SK-N-MC (cell line): ENCODE data around the gene CRIP3.

Source experiments
- EZH2 ChIP-seq: fragments of 200-600 bp; sonication (generic); IDR thresholded peaks from one replicate; pipeline ENCODE4 v1.6.1; 2017; ENCODE audit warnings: antibody characterized with exemption
- FOXP2 ChIP-seq: optimal IDR thresholded peaks from 2 replicates; pipeline ENCODE3; 2011; ENCODE audit warnings: mild to moderate bottlenecking, moderate library complexity; ENCODE audit not compliant: insufficient read depth; ENCODE audit errors: extremely low read length, control extremely low read depth
- POLR2AphosphoS5 ChIP-seq: IDR thresholded peaks from 2 replicates; pipeline ENCODE4 v1.6.1; 2012; ENCODE audit warnings: mild to moderate bottlenecking, low read depth, low read length, borderline replicate concordance

DNA sequence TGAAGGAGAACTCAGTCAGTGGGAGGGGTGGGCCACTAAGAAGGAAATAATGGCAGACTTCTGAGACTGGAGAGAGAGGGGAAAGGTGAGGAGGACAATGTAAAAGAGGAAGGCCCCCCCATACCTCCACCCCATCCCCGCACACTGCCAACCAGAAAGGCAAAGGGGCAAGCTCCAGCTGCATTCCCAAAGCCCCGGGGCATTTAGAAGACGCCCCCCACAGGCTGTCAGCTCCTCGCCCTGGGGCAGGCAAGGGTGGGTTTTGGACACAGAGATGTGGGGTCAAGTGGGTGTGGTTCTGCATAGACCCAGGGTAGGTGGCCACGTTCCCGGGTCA is 31.4 kb downstream of the CRIP3 start:
- no peak for TF ChIP-seq EZH2
- TF ChIP-seq POLR2AphosphoS5: no peak
- TF ChIP-seq FOXP2: no peak
